T-cell (primary cell): ENCODE results near the gene SIDT2. TPM values are rescaled to one million over a fixed set of nuclear protein-coding genes. Genes with fewer than 3 reads are reported as not detected.

Source experiments
- ATAC-seq, 4 experiments: fragments of 200-7000 bp in 3 of 4; fragments of 150-1000 bp in 1 of 4; cut with Tn5 transposase; replicated peaks in 1 of 4; 1 replicate in 3 of 4; 2 replicates in 1 of 4; pipeline ENCODE4 v1.10.0; 2021; ENCODE audit warnings: moderate library complexity in 3 of 4, mild to moderate bottlenecking in 2 of 4, moderate number of reproducible peaks in 1 of 4
- CTCF ChIA-PET, 2 donors: fragments of 300-600 bp; sonication (Branson Sonifier 250); formaldehyde crosslinking; loops; one replicate each; lab custom pipeline; 2022; ENCODE audit warnings: antibody characterized with exemption in 2 of 2; lab: Charles Lee
- POLR2A ChIA-PET, 2 donors: fragments of 300-600 bp; sonication (Branson Sonifier 250); formaldehyde crosslinking; loops; one replicate each; lab custom pipeline; 2022; ENCODE audit warnings: antibody characterized with exemption in 2 of 2; lab: Charles Lee
- DNase-seq, 35 experiments: peaks; one replicate each; pipeline versions ENCODE4 v3.0.0 to v3.0.0-alpha.2; 2013 to 2023
- H3K27ac ChIP-seq: one replicate; pipeline ENCODE4 v1.5.1; 2013; ENCODE audit warnings: low read length
- H3K27me3 ChIP-seq, 2 experiments: replicated peaks in 1 of 2; 1 replicate in 1 of 2; 2 replicates in 1 of 2; pipeline versions ENCODE4 v1.6.1 to v1.7.0; 2013; ENCODE audit warnings: low read length in 1 of 2, mixed read lengths in 1 of 2; ENCODE audit not compliant: control insufficient read depth in 2 of 2, insufficient read depth in 2 of 2; ENCODE audit errors: extremely low read depth in 1 of 2
- H3K36me3 ChIP-seq, 2 donors: 1 replicate in 1 of 2; 2 replicates in 1 of 2; pipeline versions ENCODE4 v1.6.1 to v1.7.0; 2013; ENCODE audit warnings: low read length in 1 of 2; ENCODE audit not compliant: control insufficient read depth in 2 of 2, insufficient read depth in 1 of 2; ENCODE audit errors: extremely low read depth in 1 of 2
- H3K4me1 ChIP-seq, 2 experiments: 1 replicate in 1 of 2; 2 replicates in 1 of 2; pipeline versions ENCODE4 v1.6.1 to v1.7.0; 2013; ENCODE audit warnings: low read length in 2 of 2, mixed read lengths in 1 of 2; ENCODE audit not compliant: insufficient read depth in 2 of 2, control insufficient read depth in 1 of 2; ENCODE audit errors: extremely low read depth in 1 of 2
- H3K4me3 ChIP-seq, 2 donors: 1 replicate in 1 of 2; 2 replicates in 1 of 2; pipeline versions ENCODE4 v1.5.1 to v1.7.0; 2013; ENCODE audit warnings: mild to moderate bottlenecking in 2 of 2, low read length in 1 of 2, moderate library complexity in 1 of 2; ENCODE audit not compliant: control insufficient read depth in 1 of 2; ENCODE audit errors: extremely low read depth in 1 of 2
- H3K9me3 ChIP-seq: 2 replicates; pipeline ENCODE4 v1.7.0; 2013
- H3K27ac Mint-ChIP-seq, 2 donors: one replicate each; pipeline ENCODE4 v1.8.0; 2020 to 2021; ENCODE audit warnings: mild to moderate bottlenecking in 2 of 2, mixed read lengths in 2 of 2
- H3K27me3 Mint-ChIP-seq, 2 donors: one replicate each; pipeline ENCODE4 v1.8.0; 2021 to 2022; ENCODE audit warnings: mixed read lengths in 2 of 2
- H3K36me3 Mint-ChIP-seq: one replicate; pipeline ENCODE4 v1.8.0; 2021; ENCODE audit warnings: mixed read lengths
- H3K4me1 Mint-ChIP-seq, 3 donors: one replicate each; pipeline ENCODE4 v1.8.0; 2020 to 2022; ENCODE audit warnings: mixed read lengths in 3 of 3, mild to moderate bottlenecking in 1 of 3
- H3K4me3 Mint-ChIP-seq, 3 donors: one replicate each; pipeline ENCODE4 v1.8.0; 2020 to 2022; ENCODE audit warnings: mild to moderate bottlenecking in 3 of 3, mixed read lengths in 3 of 3, moderate library complexity in 3 of 3
- H3K9me3 Mint-ChIP-seq, 3 donors: one replicate each; pipeline ENCODE4 v1.8.0; 2020 to 2022; ENCODE audit warnings: mixed read lengths in 3 of 3
- WGBS: methylation state at CpG from one replicate; pipeline ENCODE4 v1.1.5; 2013; ENCODE audit warnings: missing lambda C conversion rate; ENCODE audit not compliant: insufficient coverage; 5-methylcytosine and 5-hydroxymethylcytosine counted together
- total RNA-seq, 35 experiments: library from RNA in 6 of 35; stranded (reverse) in 6 of 35; fragments of 120-200 nt in 1 of 35; gene quantifications; one replicate each; pipeline versions ENCODE4 v1.2.1 to v1.2.4 and lab custom pipeline; 2013 to 2026

SIDT2 gene
- total RNA-seq, 5 donors from 2014 or later (not counting 1 experiment from before 2014, with no cell fraction given), result 46.3 to 110 (median 59.5) TPM

DNA sequence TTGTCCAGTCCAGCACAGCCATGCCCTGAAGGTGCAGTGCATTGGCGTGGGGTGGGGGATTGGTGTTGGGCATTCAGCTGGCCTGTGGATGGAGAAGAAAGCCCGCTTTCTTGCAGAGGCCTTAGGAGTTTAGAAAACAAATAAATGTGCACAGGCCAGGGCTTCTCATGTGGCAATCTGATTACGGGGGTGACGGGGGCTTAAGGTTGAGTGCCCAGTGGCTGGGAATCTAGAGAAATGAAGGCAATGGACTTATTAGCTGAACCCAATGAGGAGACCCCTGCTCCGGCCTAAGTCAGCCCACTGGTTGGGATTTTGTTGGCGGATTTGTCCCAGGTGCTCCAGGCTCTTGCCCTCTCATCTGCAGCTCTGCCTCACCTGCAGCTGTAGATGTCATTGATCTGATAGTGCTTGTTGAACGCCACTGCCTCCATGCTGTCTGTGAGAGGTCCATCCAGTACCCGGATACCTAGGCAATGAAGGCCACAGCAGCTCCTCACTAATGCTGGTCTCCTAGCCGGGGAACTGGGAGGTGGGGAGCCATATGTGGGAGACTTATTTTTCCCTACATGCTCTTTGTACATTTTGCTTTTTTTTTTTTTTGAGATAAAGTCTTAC is 47.1 kb downstream of the SIDT2 start:
- Histone ChIP-seq H3K4me1 (peaks cover 10 to 46% of the 10 kb centered on the region in 2 experiments), H3K27me3 (no peaks in the 10 kb centered on the region), H3K4me3 (no peak overlapping the region), H3K27ac (no peak overlapping the region), H3K36me3 (peaks cover 31 to 91% of the 10 kb centered on the region in 2 donors), H3K9me3 (no peaks in the 10 kb centered on the region)
- no peaks in the 10 kb centered on the region for H3K27me3 Mint-ChIP-seq
- DNase-seq (no peak), ATAC-seq (no peak)
- no peak overlapping the region for H3K4me3 Mint-ChIP-seq
- ChIA-PET CTCF (interaction anchor here (0.5 to 2.9 kb wide), 15 partner anchors 9 to 493 kb away, joined by 3 to 38 read pairs (median 4); partner anchors contain the start of genes APOA5 (in 1 of the 2) and SIDT2 (in 1 of the 2)), POLR2A (interaction anchor here in 1 of 2 donors (0.5 to 0.7 kb wide), 3 partner anchors 76 to 589 kb away, joined by 3 to 6 read pairs (median 5); no protein-coding TSS in a partner anchor)
- peaks cover 34 to 46% (median 41%) of the 10 kb centered on the region in 3 donors for H3K4me1 Mint-ChIP-seq
- H3K9me3 Mint-ChIP-seq, result no peaks in the 10 kb centered on the region
- WGBS, result 97% methylated on average over 7 of the region's 9 CpGs
- H3K36me3 Mint-ChIP-seq, result peaks cover 55% of the 10 kb centered on the region
- H3K27ac Mint-ChIP-seq, result no peak overlapping the region

DNA sequence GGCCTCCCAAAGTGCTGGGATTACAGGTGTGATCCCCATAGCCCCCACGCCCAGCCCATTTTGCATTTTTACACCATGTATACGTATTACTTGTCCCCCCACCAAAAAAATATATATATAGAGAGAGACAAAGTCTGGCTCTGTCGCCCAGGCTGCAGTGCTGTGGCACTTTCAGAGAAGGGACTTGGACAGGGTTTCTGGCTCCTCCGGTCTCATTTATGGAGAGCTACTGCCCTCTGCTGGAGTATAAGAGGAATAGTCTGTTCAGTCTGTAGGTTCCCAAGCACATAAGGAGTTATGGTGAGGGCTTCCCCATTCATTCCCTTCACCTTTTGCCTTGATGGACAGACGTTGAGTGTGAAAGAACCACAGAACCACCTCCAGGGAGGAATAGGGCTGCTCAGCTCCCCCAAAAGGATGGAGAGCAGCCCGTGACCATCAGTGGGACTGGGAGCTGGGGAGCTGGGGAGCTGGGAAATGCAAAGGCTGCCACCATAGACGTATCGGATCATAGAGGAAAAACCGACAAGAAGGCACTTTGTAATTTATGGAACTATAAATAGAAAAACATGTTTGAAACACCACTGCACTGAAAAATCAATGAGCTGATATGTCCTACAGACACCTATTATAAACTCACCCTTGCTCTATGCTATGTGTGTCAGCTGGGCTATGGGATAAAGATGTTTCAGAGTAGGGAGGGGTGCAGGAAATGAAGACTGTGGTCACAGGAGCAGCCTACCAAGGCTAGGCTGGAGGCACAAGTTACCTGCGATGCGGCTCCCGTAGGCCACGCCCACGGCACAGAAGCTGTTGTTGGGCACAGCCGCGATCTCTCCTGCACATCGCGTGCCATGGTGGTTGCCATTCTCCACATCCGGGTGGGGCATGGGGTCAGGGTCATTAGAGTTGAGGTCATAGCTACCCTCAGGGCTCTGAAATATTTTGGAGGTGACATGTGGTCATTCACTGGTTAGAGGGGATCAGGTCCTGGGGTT is 48.1 kb downstream of the SIDT2 start:
- Histone ChIP-seq H3K27ac (peak overlapping the region; percentile 4), H3K4me1 (peaks cover 14 to 56% of the 10 kb centered on the region in 2 experiments), H3K4me3 (no peak overlapping the region), H3K9me3 (no peaks in the 10 kb centered on the region), H3K36me3 (peaks cover 28 to 81% of the 10 kb centered on the region in 2 donors), H3K27me3 (no peaks in the 10 kb centered on the region)
- H3K27me3 Mint-ChIP-seq, result no peaks in the 10 kb centered on the region
- H3K4me3 Mint-ChIP-seq, result peak overlapping the region in 1 of 3 donors; percentile 34
- H3K27ac Mint-ChIP-seq, result peak overlapping the region; percentile 80 to 84
- CTCF ChIA-PET, result interaction anchor here (0.6 to 2.9 kb wide), 20 partner anchors 8 to 494 kb away, joined by 3 to 38 read pairs (median 5); partner anchors contain the start of genes APOA5 (in 1 of the 2), SIDT2 (in 1 of the 2) and ZPR1 (in 1 of the 2)
- no peaks in the 10 kb centered on the region for H3K9me3 Mint-ChIP-seq
- DNase-seq (peak in 32 of 35 experiments; percentile 16 to 86 (median 36)), ATAC-seq (peak; percentile 59 to 68 (median 62))
- POLR2A ChIA-PET, result interaction anchor here (0.5 to 0.9 kb wide), 4 partner anchors 41 to 406 kb away, joined by 3 to 5 read pairs (median 4); no protein-coding TSS in a partner anchor
- peaks cover 55% of the 10 kb centered on the region for H3K36me3 Mint-ChIP-seq
- H3K4me1 Mint-ChIP-seq, result peaks cover 40 to 55% (median 46%) of the 10 kb centered on the region in 3 donors
- 76% methylated on average over 11 of the region's 19 CpGs for WGBS

DNA sequence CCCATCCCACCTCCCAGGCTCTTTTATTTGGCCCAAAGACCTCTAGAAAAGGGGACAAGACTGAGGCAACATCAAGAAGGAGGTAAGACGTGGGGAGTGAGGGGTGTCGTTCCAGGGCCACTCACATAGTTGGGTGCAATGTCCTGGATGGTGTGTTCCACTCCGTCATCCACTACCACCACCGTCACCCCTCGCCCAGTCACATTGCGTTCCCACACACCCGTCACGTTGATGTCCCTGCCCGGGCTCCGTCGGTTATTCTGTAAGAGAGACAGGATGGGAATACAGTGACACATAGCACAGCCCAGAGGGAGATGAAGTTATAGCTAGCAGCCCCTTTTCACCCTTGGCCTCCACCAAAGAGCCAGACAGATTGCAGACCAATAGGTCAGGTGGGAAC is 49.5 kb downstream of the SIDT2 start:
- Mint-ChIP-seq H3K4me3 (peak overlapping the region; percentile 7 to 45 (median 17)), H3K27ac (peak overlapping the region; percentile 64 to 77), H3K36me3 (peaks cover 47% of the 10 kb centered on the region), H3K9me3 (no peaks in the 10 kb centered on the region), H3K27me3 (no peaks in the 10 kb centered on the region), H3K4me1 (peaks cover 41 to 57% (median 45%) of the 10 kb centered on the region in 3 donors)
- H3K9me3 ChIP-seq, result no peaks in the 10 kb centered on the region
- no peaks in the 10 kb centered on the region for H3K27me3 ChIP-seq
- CTCF ChIA-PET, result interaction anchor here in 1 of 2 donors (0.8 to 1.4 kb wide), 3 partner anchors 8 to 337 kb away, joined by 3 to 10 read pairs (median 7); no protein-coding TSS in a partner anchor
- peaks cover 14 to 61% of the 10 kb centered on the region in 2 experiments for H3K4me1 ChIP-seq
- POLR2A ChIA-PET, result interaction anchor here in 1 of 2 donors (0.6 kb wide), 1 partner anchor 350 kb away, joined by 3 read pairs; no protein-coding TSS in a partner anchor
- no CpG with 5 or more reads among the region's 11 CpGs for WGBS
- no peak overlapping the region for H3K4me3 ChIP-seq
- ATAC-seq (no peak), DNase-seq (no peak)
- H3K36me3 ChIP-seq, result peaks cover 26 to 68% of the 10 kb centered on the region in 2 donors
- no peak overlapping the region for H3K27ac ChIP-seq

DNA sequence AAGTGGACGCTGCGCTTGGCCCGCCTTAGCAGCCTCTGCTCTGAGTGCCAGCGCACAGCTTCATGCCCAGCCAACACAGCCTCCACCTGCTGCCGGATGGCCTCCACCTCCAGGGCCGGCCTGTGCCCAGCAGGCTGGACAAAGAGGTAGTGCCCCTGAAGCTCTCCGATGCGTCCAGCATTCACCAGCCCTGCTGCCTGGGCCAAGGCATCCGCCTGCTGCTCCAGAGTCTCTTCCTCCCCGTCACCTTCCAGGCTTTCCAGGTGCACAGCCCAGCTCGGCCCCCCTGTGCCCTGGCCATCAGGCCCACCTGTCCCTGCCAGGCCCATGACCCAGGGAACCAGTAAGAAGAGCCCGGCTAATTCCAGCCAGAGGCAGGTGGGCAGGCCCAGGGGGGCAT is 50.9 kb downstream of the SIDT2 start:
- Mint-ChIP-seq H3K27ac (peak overlapping the region; percentile 95 to 99), H3K4me3 (peak overlapping the region; percentile 89 to 98 (median 96)), H3K4me1 (peaks cover 54 to 70% (median 58%) of the 10 kb centered on the region in 3 donors), H3K27me3 (no peaks in the 10 kb centered on the region), H3K9me3 (no peaks in the 10 kb centered on the region), H3K36me3 (peaks cover 34% of the 10 kb centered on the region)
- ChIA-PET CTCF (interaction anchor here in 1 of 2 donors (1.1 kb wide), 1 partner anchor 48 kb away, joined by 5 read pairs; no protein-coding TSS in a partner anchor), POLR2A (no interaction called here)
- peaks cover 14 to 55% of the 10 kb centered on the region in 2 donors for H3K36me3 ChIP-seq
- WGBS, result 98% methylated on average over 12 of the region's 12 CpGs
- H3K9me3 ChIP-seq, result no peaks in the 10 kb centered on the region
- peaks cover 16 to 64% of the 10 kb centered on the region in 2 experiments for H3K4me1 ChIP-seq
- H3K27ac ChIP-seq, result peak overlapping the region; percentile 84
- H3K27me3 ChIP-seq, result no peaks in the 10 kb centered on the region
- ATAC-seq, result no peak
- peak overlapping the region in 1 of 2 donors; percentile 65 for H3K4me3 ChIP-seq
- no peak for DNase-seq

DNA sequence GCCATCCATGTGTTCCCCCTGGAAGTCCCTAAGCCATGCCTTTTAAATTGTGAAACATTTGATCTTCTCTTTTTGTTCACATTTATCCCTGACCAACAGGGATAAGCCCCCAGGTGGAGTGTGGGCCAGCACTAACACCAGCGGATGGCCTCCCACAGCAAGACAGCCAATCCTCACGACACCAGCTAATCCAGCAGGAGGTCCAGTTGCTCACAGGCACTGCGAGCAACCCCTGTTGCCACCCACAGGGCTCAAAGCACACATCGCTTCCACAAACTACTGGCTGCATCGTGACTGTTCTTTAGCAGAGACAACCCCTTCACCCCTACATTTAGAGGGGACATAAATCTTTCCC is 51.4 kb downstream of the SIDT2 start:
- peak overlapping the region; percentile 65 to 88 for H3K4me3 ChIP-seq
- Mint-ChIP-seq H3K4me1 (peaks cover 55 to 71% (median 59%) of the 10 kb centered on the region in 3 donors), H3K27me3 (no peaks in the 10 kb centered on the region), H3K4me3 (peak overlapping the region; percentile 89 to 98 (median 96)), H3K27ac (peak overlapping the region; percentile 95 to 99), H3K36me3 (peaks cover 34% of the 10 kb centered on the region), H3K9me3 (no peaks in the 10 kb centered on the region)
- ChIA-PET CTCF (interaction anchor here in 1 of 2 donors (1.0 to 1.9 kb wide), 5 partner anchors 49 to 438 kb away, joined by 3 to 12 read pairs (median 4); partner anchors contain the start of genes APOA5 and SIDT2), POLR2A (no interaction called here)
- no peaks in the 10 kb centered on the region for H3K9me3 ChIP-seq
- no peaks in the 10 kb centered on the region for H3K27me3 ChIP-seq
- peak overlapping the region; percentile 84 for H3K27ac ChIP-seq
- peaks cover 16 to 64% of the 10 kb centered on the region in 2 experiments for H3K4me1 ChIP-seq
- ATAC-seq, result no peak
- DNase-seq, result no peak
- H3K36me3 ChIP-seq, result peaks cover 10 to 50% of the 10 kb centered on the region in 2 donors
- WGBS, result 40% methylated on average over 4 of the region's 5 CpGs
